Glutamatergic neuron (in vitro differentiated cells): ENCODE results near the gene ASB3. TPM values are rescaled to one million over a fixed set of nuclear protein-coding genes. Genes with fewer than 3 reads are reported as not detected.

Experiments
- DNase-seq: peaks from one replicate; pipeline ENCODE4 v3.0.0; 2022
- H3K27ac Mint-ChIP-seq: one replicate; pipeline ENCODE4 v1.8.0; 2020; ENCODE audit warnings: mild to moderate bottlenecking, mixed read lengths, inconsistent platforms; ENCODE audit not compliant: unreplicated experiment
- H3K27me3 Mint-ChIP-seq: one replicate; pipeline ENCODE4 v1.8.0; 2020; ENCODE audit warnings: mild to moderate bottlenecking, moderate library complexity, mixed read lengths, inconsistent platforms; ENCODE audit not compliant: unreplicated experiment
- H3K36me3 Mint-ChIP-seq: one replicate; pipeline ENCODE4 v1.8.0; 2020; ENCODE audit warnings: mild to moderate bottlenecking, mixed read lengths, inconsistent platforms; ENCODE audit not compliant: unreplicated experiment
- H3K4me1 Mint-ChIP-seq: one replicate; pipeline ENCODE4 v1.8.0; 2020; ENCODE audit warnings: mild to moderate bottlenecking, low read depth, mixed read lengths, inconsistent platforms; ENCODE audit not compliant: unreplicated experiment
- H3K4me3 Mint-ChIP-seq: one replicate; pipeline ENCODE4 v1.8.0; 2020; ENCODE audit warnings: mild to moderate bottlenecking, mixed read lengths, inconsistent platforms; ENCODE audit not compliant: unreplicated experiment
- H3K9me3 Mint-ChIP-seq: one replicate; pipeline ENCODE4 v1.8.0; 2020; ENCODE audit warnings: mild to moderate bottlenecking, moderate library complexity, mixed read lengths, inconsistent platforms; ENCODE audit not compliant: unreplicated experiment
- CTCF ChIP-seq: fragments of 200-600 bp; sonication (generic); IDR thresholded peaks from one replicate; pipeline ENCODE4 v1.5.0; 2021; ENCODE audit not compliant: partially characterized antibody, unreplicated experiment
- total RNA-seq: library from RNA; stranded (reverse); fragmentation: NEBNext Ultra II Directional; extraction: Animal tissue kit (Norgen Biotek cat#: 25700); gene quantifications from one replicate; pipeline ENCODE4 v1.2.1, GENCODE V29; 2021; ENCODE audit not compliant: unreplicated experiment

Gene ASB3
- total RNA-seq, 1 donor from 2014 or later, result 25.3 TPM

- H3K4me1 Mint-ChIP-seq, result peaks cover 4% of the 10 kb centered on the region
These were observed 155.2 kb downstream of the ASB3 start for GRCh38 chr2:53631313-53632125.

DNA sequence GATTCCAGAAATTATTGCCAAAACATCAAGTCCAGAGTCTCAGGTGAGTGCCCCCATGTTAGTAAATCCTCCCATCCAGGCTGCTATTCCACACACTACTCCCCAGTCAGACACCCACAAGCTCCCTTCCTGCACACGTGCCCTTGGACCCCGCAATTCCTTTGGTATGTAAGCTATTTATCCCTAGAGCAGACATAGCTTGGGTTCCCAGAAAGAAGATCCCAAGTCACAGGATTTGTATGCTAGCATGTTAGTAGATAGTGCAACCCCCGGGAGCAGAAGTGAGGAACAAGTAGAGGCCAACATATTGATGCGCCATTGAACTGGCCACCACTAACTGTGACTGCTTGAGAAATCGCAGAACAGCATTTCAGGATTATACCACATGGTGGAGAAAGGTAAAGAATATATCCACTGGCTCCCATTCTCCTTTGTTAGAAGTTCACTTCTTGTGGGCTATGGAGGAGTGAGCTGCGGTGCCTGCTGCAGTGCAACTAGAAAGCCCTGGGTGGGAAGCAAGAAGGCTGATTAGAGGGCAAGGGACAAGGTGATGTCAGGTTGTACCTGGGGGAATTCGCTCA lies 156.6 kb downstream of the ASB3 start:
- H3K27ac Mint-ChIP-seq, result no peak overlapping the region

More at GRCh38 chr2:53631313-53632125, 155.2 kb downstream of the ASB3 start:
- no peak overlapping the region for H3K4me3 Mint-ChIP-seq
- H3K9me3 Mint-ChIP-seq, result no peaks in the 10 kb centered on the region
- H3K27me3 Mint-ChIP-seq, result no peaks in the 10 kb centered on the region
- H3K27ac Mint-ChIP-seq, result no peak overlapping the region
- DNase-seq, result no peak
- no peaks in the 10 kb centered on the region for H3K36me3 Mint-ChIP-seq
- no peak for TF ChIP-seq CTCF

DNA sequence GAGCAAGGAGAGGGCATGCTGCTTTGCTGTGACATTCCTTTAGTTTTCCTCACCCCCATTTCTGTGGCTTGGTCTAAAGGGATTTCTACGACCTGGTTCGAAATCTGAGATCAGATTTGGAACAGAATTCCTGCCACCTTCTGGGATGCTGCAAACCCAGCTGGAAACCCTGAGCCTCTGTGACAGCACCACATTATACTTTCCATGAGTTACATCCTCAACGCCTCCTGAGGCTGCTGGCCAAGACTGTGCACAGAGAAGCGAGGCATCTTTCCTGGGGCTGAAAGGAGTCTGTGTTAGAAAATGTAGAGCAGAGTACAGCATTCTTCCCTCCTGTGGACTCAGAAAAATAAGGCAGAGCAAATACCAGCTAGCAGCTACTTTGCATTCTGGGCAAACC lies 157.3 kb downstream of the ASB3 start:
- H3K4me3 Mint-ChIP-seq, result no peak overlapping the region
- TF ChIP-seq CTCF, result no peak

More for the DNA sequence above, 156.6 kb downstream of the ASB3 start:
- no peaks in the 10 kb centered on the region for H3K27me3 Mint-ChIP-seq
- H3K9me3 Mint-ChIP-seq, result no peaks in the 10 kb centered on the region
- no peaks in the 10 kb centered on the region for H3K36me3 Mint-ChIP-seq
- no peak for TF ChIP-seq CTCF
- H3K4me3 Mint-ChIP-seq, result no peak overlapping the region
- no peak for DNase-seq
- H3K4me1 Mint-ChIP-seq, result peaks cover 4% of the 10 kb centered on the region

GRCh38 chr2:53629001-53629400 lies 157.8 kb downstream of the ASB3 start:
- no peak for DNase-seq
- Mint-ChIP-seq H3K36me3 (no peaks in the 10 kb centered on the region), H3K4me3 (no peak overlapping the region), H3K4me1 (no peaks in the 10 kb centered on the region), H3K9me3 (no peaks in the 10 kb centered on the region), H3K27ac (no peak overlapping the region), H3K27me3 (no peaks in the 10 kb centered on the region)
- no peak for TF ChIP-seq CTCF

More for the DNA sequence above, 157.3 kb downstream of the ASB3 start:
- H3K4me1 Mint-ChIP-seq, result no peaks in the 10 kb centered on the region
- no peak overlapping the region for H3K27ac Mint-ChIP-seq
- no peaks in the 10 kb centered on the region for H3K9me3 Mint-ChIP-seq
- no peak for DNase-seq
- no peaks in the 10 kb centered on the region for H3K27me3 Mint-ChIP-seq
- no peaks in the 10 kb centered on the region for H3K36me3 Mint-ChIP-seq

- no peaks in the 10 kb centered on the region for H3K4me1 Mint-ChIP-seq
- H3K27me3 Mint-ChIP-seq, result peaks cover 2% of the 10 kb centered on the region
- no peak overlapping the region for H3K27ac Mint-ChIP-seq
- DNase-seq, result no peak
- no peak overlapping the region for H3K4me3 Mint-ChIP-seq
- no peaks in the 10 kb centered on the region for H3K9me3 Mint-ChIP-seq
- TF ChIP-seq CTCF, result no peak
- H3K36me3 Mint-ChIP-seq, result no peaks in the 10 kb centered on the region
These were observed 164.6 kb downstream of the ASB3 start for GRCh38 chr2:53622141-53622540.
